A204.1 (cell line): ENCODE data around the gene HAPSTR1.
"Not testable (repeated sequence)": the region's sequence is repeated elsewhere in the genome, so short reads cannot be mapped to it uniquely, and the experiment has no call there.

Experiments
- FAIRE-seq: peaks from 2 replicates; lab custom pipeline; 2012; peaks lifted over from hg19 to GRCh38; lab: Jason Lieb, UNC

HAPSTR1 gene

GRCh38 chr16:9090960-9091866 lies at the start of gene HAPSTR1:
Gene HAPSTR1, plus strand, starts transcription at chr16:9091644. Its CDS starts 401 bp downstream, at chr16:9092045.
- FAIRE-seq: peak; percentile 73

GRCh38 chr16:9042533-9042932 lies 48.9 kb upstream of the HAPSTR1 start:
- no peak for FAIRE-seq

GRCh38 chr16:9042964-9043680 lies 48.3 kb upstream of the HAPSTR1 start:
- no peak for FAIRE-seq

- FAIRE-seq: not testable (repeated sequence)
Observed at GRCh38 chr16:9045562-9045961, 45.9 kb upstream of the HAPSTR1 start.

GRCh38 chr16:9046667-9047055 lies 44.8 kb upstream of the HAPSTR1 start:
- no peak for FAIRE-seq

GRCh38 chr16:9047689-9048301 lies 43.6 kb upstream of the HAPSTR1 start:
- peak; percentile 98 for FAIRE-seq

- FAIRE-seq: no peak
Observed at GRCh38 chr16:9048302-9048700, 43.1 kb upstream of the HAPSTR1 start.

- no peak for FAIRE-seq
Observed at GRCh38 chr16:9049241-9049640, 42.2 kb upstream of the HAPSTR1 start.

GRCh38 chr16:9050102-9050830 lies 41.2 kb upstream of the HAPSTR1 start:
- FAIRE-seq: no peak

- no peak for FAIRE-seq
Observed at GRCh38 chr16:9053006-9053601, 38.3 kb upstream of the HAPSTR1 start.

- no peak for FAIRE-seq
Observed at GRCh38 chr16:9054460-9054859, 37.0 kb upstream of the HAPSTR1 start.

GRCh38 chr16:9055115-9055514 lies 36.3 kb upstream of the HAPSTR1 start:
- FAIRE-seq: no peak

GRCh38 chr16:9055661-9056060 lies 35.8 kb upstream of the HAPSTR1 start:
- no peak for FAIRE-seq

- FAIRE-seq: no peak
Observed at GRCh38 chr16:9056061-9056460, 35.4 kb upstream of the HAPSTR1 start.

- FAIRE-seq: no peak
Observed at GRCh38 chr16:9058211-9058610, 33.2 kb upstream of the HAPSTR1 start.

- FAIRE-seq: no peak
Observed at GRCh38 chr16:9060225-9060624, 31.2 kb upstream of the HAPSTR1 start.

- FAIRE-seq: no peak
Observed at GRCh38 chr16:9061358-9061813, 30.1 kb upstream of the HAPSTR1 start.

- no peak for FAIRE-seq
Observed at GRCh38 chr16:9062301-9062700, 29.1 kb upstream of the HAPSTR1 start.

- FAIRE-seq: no peak
Observed at GRCh38 chr16:9065077-9065476, 26.4 kb upstream of the HAPSTR1 start.

GRCh38 chr16:9068886-9069285 lies 22.6 kb upstream of the HAPSTR1 start:
- no peak for FAIRE-seq

- FAIRE-seq: no peak
Observed at GRCh38 chr16:9070254-9070653, 21.2 kb upstream of the HAPSTR1 start.

GRCh38 chr16:9071377-9071776 lies 20.1 kb upstream of the HAPSTR1 start:
- FAIRE-seq: no peak
